ENCODE results near the gene ADGRG6.

ADGRG6 gene

GRCh38 chr6:142376115-142376514, 74.3 kb downstream of the ADGRG6 start:
- DNase-seq (no peak), ATAC-seq (replicated peaks) (no peak)
- Mint-ChIP-seq H3K36me3 (no peaks in the 10 kb centered on the region), H3K4me1 (peaks cover 2 to 12% of the 10 kb centered on the region in 2 donors), H3K27ac (no peak overlapping the region), H3K4me3 (no peak overlapping the region), H3K27me3 (no peaks in the 10 kb centered on the region), H3K9me3 (no peaks in the 10 kb centered on the region)

GRCh38 chr6:142376800-142377496, 75.1 kb downstream of the ADGRG6 start:
- Mint-ChIP-seq H3K4me1 (peaks cover 2 to 12% of the 10 kb centered on the region in 2 donors), H3K36me3 (no peaks in the 10 kb centered on the region), H3K4me3 (no peak overlapping the region), H3K27ac (no peak overlapping the region), H3K9me3 (no peaks in the 10 kb centered on the region), H3K27me3 (no peaks in the 10 kb centered on the region)
- DNase-seq (no peak), ATAC-seq (replicated peaks) (no peak)

- Mint-ChIP-seq H3K27ac (no peak overlapping the region), H3K4me3 (no peak overlapping the region), H3K36me3 (no peaks in the 10 kb centered on the region), H3K4me1 (peaks cover 2 to 12% of the 10 kb centered on the region in 2 donors), H3K9me3 (no peaks in the 10 kb centered on the region), H3K27me3 (no peaks in the 10 kb centered on the region)
- ATAC-seq (replicated peaks) (no peak), DNase-seq (no peak)
Observed at GRCh38 chr6:142377497-142377848, 75.7 kb downstream of the ADGRG6 start.

- H3K4me3 Mint-ChIP-seq: no peak overlapping the region
- no peaks in the 10 kb centered on the region for H3K36me3 Mint-ChIP-seq
- ATAC-seq (replicated peaks) (no peak), DNase-seq (no peak)
- peaks cover 2 to 12% of the 10 kb centered on the region in 2 donors for H3K4me1 Mint-ChIP-seq
- H3K9me3 Mint-ChIP-seq: no peaks in the 10 kb centered on the region
- no peaks in the 10 kb centered on the region for H3K27me3 Mint-ChIP-seq
- no peak overlapping the region for H3K27ac Mint-ChIP-seq
Observed at GRCh38 chr6:142378138-142378875, 76.5 kb downstream of the ADGRG6 start.

- no peak overlapping the region for H3K27ac Mint-ChIP-seq
- no peaks in the 10 kb centered on the region for H3K27me3 Mint-ChIP-seq
- H3K36me3 Mint-ChIP-seq: no peaks in the 10 kb centered on the region
- no peak overlapping the region for H3K4me3 Mint-ChIP-seq
- ATAC-seq (replicated peaks) (peak in 1 of 2 donors; percentile 44), DNase-seq (no peak)
- no peaks in the 10 kb centered on the region for H3K9me3 Mint-ChIP-seq
- H3K4me1 Mint-ChIP-seq: peaks cover 2 to 12% of the 10 kb centered on the region in 2 donors
Observed at GRCh38 chr6:142380626-142381025, 78.8 kb downstream of the ADGRG6 start.

GRCh38 chr6:142381181-142381580, 79.4 kb downstream of the ADGRG6 start:
- Mint-ChIP-seq H3K4me1 (peaks cover 2 to 12% of the 10 kb centered on the region in 2 donors), H3K4me3 (no peak overlapping the region), H3K36me3 (no peaks in the 10 kb centered on the region), H3K9me3 (no peaks in the 10 kb centered on the region), H3K27ac (no peak overlapping the region), H3K27me3 (no peaks in the 10 kb centered on the region)
- no peak for ATAC-seq (replicated peaks)
- DNase-seq: no peak

- Mint-ChIP-seq H3K4me1 (peaks cover 2 to 12% of the 10 kb centered on the region in 2 donors), H3K27ac (no peak overlapping the region), H3K9me3 (no peaks in the 10 kb centered on the region), H3K36me3 (no peaks in the 10 kb centered on the region), H3K27me3 (no peaks in the 10 kb centered on the region), H3K4me3 (no peak overlapping the region)
- ATAC-seq (replicated peaks) (no peak), DNase-seq (no peak)
Observed at GRCh38 chr6:142381845-142382378, 80.1 kb downstream of the ADGRG6 start.

- no peak overlapping the region for H3K4me3 Mint-ChIP-seq
- H3K36me3 Mint-ChIP-seq: no peaks in the 10 kb centered on the region
- no peak overlapping the region for H3K27ac Mint-ChIP-seq
- no peaks in the 10 kb centered on the region for H3K27me3 Mint-ChIP-seq
- DNase-seq (no peak), ATAC-seq (replicated peaks) (no peak)
- no peaks in the 10 kb centered on the region for H3K9me3 Mint-ChIP-seq
- H3K4me1 Mint-ChIP-seq: no peaks in the 10 kb centered on the region
Observed at GRCh38 chr6:142384519-142385254, 82.9 kb downstream of the ADGRG6 start.

GRCh38 chr6:142385352-142385751, 83.5 kb downstream of the ADGRG6 start:
- no peaks in the 10 kb centered on the region for H3K4me1 Mint-ChIP-seq
- H3K9me3 Mint-ChIP-seq: no peaks in the 10 kb centered on the region
- H3K27ac Mint-ChIP-seq: no peak overlapping the region
- ATAC-seq (replicated peaks): no peak
- no peaks in the 10 kb centered on the region for H3K27me3 Mint-ChIP-seq
- H3K4me3 Mint-ChIP-seq: no peak overlapping the region
- no peaks in the 10 kb centered on the region for H3K36me3 Mint-ChIP-seq
- no peak for DNase-seq

GRCh38 chr6:142386657-142387056, 84.8 kb downstream of the ADGRG6 start:
- Mint-ChIP-seq H3K4me1 (no peaks in the 10 kb centered on the region), H3K4me3 (no peak overlapping the region), H3K27me3 (no peaks in the 10 kb centered on the region), H3K36me3 (no peaks in the 10 kb centered on the region), H3K9me3 (no peaks in the 10 kb centered on the region), H3K27ac (no peak overlapping the region)
- ATAC-seq (replicated peaks) (no peak), DNase-seq (no peak)

GRCh38 chr6:142387997-142388815, 86.4 kb downstream of the ADGRG6 start:
- no peaks in the 10 kb centered on the region for H3K36me3 Mint-ChIP-seq

GRCh38 chr6:142395266-142395665, 93.5 kb downstream of the ADGRG6 start:
- no peak overlapping the region for H3K27ac Mint-ChIP-seq
- no peaks in the 10 kb centered on the region for H3K9me3 Mint-ChIP-seq
- DNase-seq (no peak), ATAC-seq (replicated peaks) (no peak)
- no peaks in the 10 kb centered on the region for H3K36me3 Mint-ChIP-seq
- H3K4me3 Mint-ChIP-seq: no peak overlapping the region
- H3K27me3 Mint-ChIP-seq: no peaks in the 10 kb centered on the region
- no peaks in the 10 kb centered on the region for H3K4me1 Mint-ChIP-seq

More at GRCh38 chr6:142387997-142388815, 86.4 kb downstream of the ADGRG6 start:
- H3K27ac Mint-ChIP-seq: no peak overlapping the region
- H3K9me3 Mint-ChIP-seq: no peaks in the 10 kb centered on the region
- no peaks in the 10 kb centered on the region for H3K4me1 Mint-ChIP-seq
- H3K27me3 Mint-ChIP-seq: no peaks in the 10 kb centered on the region
- peak in 1 of 2 donors; percentile 44 for ATAC-seq (replicated peaks)
- no peak for DNase-seq
- no peak overlapping the region for H3K4me3 Mint-ChIP-seq

GRCh38 chr6:142395768-142396231, 94.0 kb downstream of the ADGRG6 start:
- DNase-seq (no peak), ATAC-seq (replicated peaks) (peak; percentile 86 to 88)
- H3K27ac Mint-ChIP-seq: no peak overlapping the region
- no peaks in the 10 kb centered on the region for H3K36me3 Mint-ChIP-seq
- no peaks in the 10 kb centered on the region for H3K9me3 Mint-ChIP-seq
- no peaks in the 10 kb centered on the region for H3K4me1 Mint-ChIP-seq
- no peaks in the 10 kb centered on the region for H3K27me3 Mint-ChIP-seq
- no peak overlapping the region for H3K4me3 Mint-ChIP-seq

- Mint-ChIP-seq H3K4me3 (no peak overlapping the region), H3K36me3 (no peaks in the 10 kb centered on the region), H3K27ac (no peak overlapping the region), H3K9me3 (no peaks in the 10 kb centered on the region), H3K4me1 (no peaks in the 10 kb centered on the region), H3K27me3 (no peaks in the 10 kb centered on the region)
- ATAC-seq (replicated peaks) (no peak), DNase-seq (no peak)
Observed at GRCh38 chr6:142398353-142398752, 96.5 kb downstream of the ADGRG6 start.
